ENCODE data around the gene HEATR3.

Gene HEATR3

GRCh38 chr16:50038756-50039529 is 26.8 kb upstream of the HEATR3 start:
- no peak for DNase-seq (ENCODE audit: low read depth)
- H3K4me3 ChIP-seq (ENCODE audit: low read length), result no peak overlapping the region
- TF ChIP-seq CTCF (IDR thresholded peaks at IDR 0.05; ENCODE audit: insufficient read depth, low read depth, low read length, missing control alignments), result no peak

- TF ChIP-seq CTCF (IDR thresholded peaks at IDR 0.05; ENCODE audit: insufficient read depth, low read depth, low read length, missing control alignments), result no peak
- peak; percentile 15 for DNase-seq (ENCODE audit: low read depth)
- no peak overlapping the region for H3K4me3 ChIP-seq (ENCODE audit: low read length)
These were observed 25.8 kb upstream of the HEATR3 start for GRCh38 chr16:50040018-50040417.

- H3K4me3 ChIP-seq (ENCODE audit: low read length), result no peak overlapping the region
- no peak for TF ChIP-seq CTCF (IDR thresholded peaks at IDR 0.05; ENCODE audit: insufficient read depth, low read depth, low read length, missing control alignments)
- DNase-seq (ENCODE audit: low read depth), result no peak
These were observed 25.1 kb upstream of the HEATR3 start for GRCh38 chr16:50040710-50041109.

GRCh38 chr16:50043358-50043757 is 22.4 kb upstream of the HEATR3 start:
- H3K4me3 ChIP-seq (ENCODE audit: low read length), result no peak overlapping the region
- TF ChIP-seq CTCF (IDR thresholded peaks at IDR 0.05; ENCODE audit: insufficient read depth, low read depth, low read length, missing control alignments), result no peak
- no peak for DNase-seq (ENCODE audit: low read depth)

- no peak overlapping the region for H3K4me3 ChIP-seq (ENCODE audit: low read length)
- no peak for TF ChIP-seq CTCF (IDR thresholded peaks at IDR 0.05; ENCODE audit: insufficient read depth, low read depth, low read length, missing control alignments)
- DNase-seq (ENCODE audit: low read depth), result no peak
These were observed 20.4 kb upstream of the HEATR3 start for GRCh38 chr16:50045412-50045811.

GRCh38 chr16:50046853-50047252 is 18.9 kb upstream of the HEATR3 start:
- no peak for TF ChIP-seq CTCF (IDR thresholded peaks at IDR 0.05; ENCODE audit: insufficient read depth, low read depth, low read length, missing control alignments)
- DNase-seq (ENCODE audit: low read depth), result no peak

GRCh38 chr16:50047864-50048263 is 17.9 kb upstream of the HEATR3 start:
- TF ChIP-seq CTCF (IDR thresholded peaks at IDR 0.05; ENCODE audit: insufficient read depth, low read depth, low read length, missing control alignments), result no peak
- H3K4me3 ChIP-seq (ENCODE audit: low read length), result no peak overlapping the region
- no peak for DNase-seq (ENCODE audit: low read depth)

More at GRCh38 chr16:50046853-50047252, 18.9 kb upstream of the HEATR3 start:
- H3K4me3 ChIP-seq (ENCODE audit: low read length), result no peak overlapping the region

Data from epithelial cell of esophagus (primary cell).